A673 (cell line): ENCODE measurements around the gene AP4S1. TPM values are rescaled to one million over a fixed set of nuclear protein-coding genes. Genes with fewer than 3 reads are reported as not detected.

Experiments
- BruUV-seq: library from RNA; stranded (reverse); fragments of 400-500 nt; replicated peaks from 2 replicates; lab custom pipeline; 2021; lab: Mats Ljungman, UMichigan
- CTCF ChIA-PET: fragments of 300-600 bp; sonication (Branson Sonifier 250); formaldehyde crosslinking; loops from one replicate; lab custom pipeline; 2022; ENCODE audit warnings: antibody characterized with exemption; lab: Charles Lee
- POLR2A ChIA-PET: fragments of 300-600 bp; sonication (Branson Sonifier 250); formaldehyde crosslinking; loops from one replicate; lab custom pipeline; 2022; ENCODE audit warnings: antibody characterized with exemption; ENCODE audit not compliant: low non-redundant PET; lab: Charles Lee
- DNase-seq: peaks from one replicate; pipeline ENCODE4 v3.0.0-alpha.2; 2015; ENCODE audit warnings: low spot score
- H3K27ac ChIP-seq: fragments of 200-600 bp; sonication (generic); 2 replicates; pipeline ENCODE4 v1.5.1; 2016; ENCODE audit warnings: mixed run types, low read depth, mild to moderate bottlenecking, mixed read lengths, antibody characterized with exemption, low read length; ENCODE audit not compliant: poor library complexity, severe bottlenecking
- H3K27me3 ChIP-seq: fragments of 200-600 bp; sonication (generic); replicated peaks from 2 replicates; pipeline ENCODE4 v1.6.1; 2017; ENCODE audit warnings: mixed run types, low read depth, mild to moderate bottlenecking, mixed read lengths, antibody characterized with exemption, low read length; ENCODE audit not compliant: insufficient read depth, poor library complexity
- H3K36me3 ChIP-seq: fragments of 200-600 bp; sonication (generic); 2 replicates; pipeline ENCODE4 v1.6.1; 2016; ENCODE audit warnings: mixed run types, mild to moderate bottlenecking, mixed read lengths, antibody characterized with exemption, low read length; ENCODE audit not compliant: insufficient read depth, poor library complexity, severe bottlenecking
- H3K4me1 ChIP-seq: fragments of 200-600 bp; sonication (generic); 2 replicates; pipeline ENCODE4 v1.6.1; 2017; ENCODE audit warnings: mixed run types, mild to moderate bottlenecking, mixed read lengths, antibody characterized with exemption, low read length; ENCODE audit not compliant: insufficient read depth, poor library complexity, severe bottlenecking
- H3K4me3 ChIP-seq: fragments of 200-600 bp; sonication (generic); 2 replicates; pipeline ENCODE4 v1.5.1; 2016; ENCODE audit warnings: low read depth, mixed run types, mild to moderate bottlenecking, mixed read lengths, low read length; ENCODE audit not compliant: poor library complexity, severe bottlenecking
- H3K9me3 ChIP-seq: fragments of 200-600 bp; sonication (generic); 2 replicates; pipeline ENCODE4 v1.6.1; 2016; ENCODE audit warnings: mixed run types, low read depth, mild to moderate bottlenecking, mixed read lengths, antibody characterized with exemption, low read length; ENCODE audit not compliant: poor library complexity, severe bottlenecking
- EZH2 ChIP-seq: fragments of 200-600 bp; sonication (generic); IDR thresholded peaks from 2 replicates; pipeline ENCODE4 v1.6.1; 2017; ENCODE audit warnings: borderline replicate concordance, low read depth, mild to moderate bottlenecking, mixed read lengths, antibody characterized with exemption, low read length; ENCODE audit not compliant: poor library complexity, severe bottlenecking
- intact Hi-C: fragments of 100-400 bp; cut with micrococcal nuclease; formaldehyde crosslinking; loops from one replicate; pipeline ENCODE4 v1.10.0; 2022; ENCODE audit not compliant: unreplicated experiment
- total RNA-seq: library from RNA; stranded (reverse); gene quantifications from 2 replicates; pipeline ENCODE4 v1.2.3, GENCODE V29; 2021
- TF ChIP-seq, protein P1 (sequence below): fragments of 300-800, 200-600 bp; sonication (generic); conservative IDR thresholded peaks from 2 replicates; pipeline ENCODE4 v1.5.1; 2017; ENCODE audit warnings: low read depth, mild to moderate bottlenecking, antibody characterized with exemption, low read length, moderate library complexity, mixed read lengths

The AP4S1 gene
- total RNA-seq, 1 experiment from 2014 or later: 8.6 TPM

DNA sequence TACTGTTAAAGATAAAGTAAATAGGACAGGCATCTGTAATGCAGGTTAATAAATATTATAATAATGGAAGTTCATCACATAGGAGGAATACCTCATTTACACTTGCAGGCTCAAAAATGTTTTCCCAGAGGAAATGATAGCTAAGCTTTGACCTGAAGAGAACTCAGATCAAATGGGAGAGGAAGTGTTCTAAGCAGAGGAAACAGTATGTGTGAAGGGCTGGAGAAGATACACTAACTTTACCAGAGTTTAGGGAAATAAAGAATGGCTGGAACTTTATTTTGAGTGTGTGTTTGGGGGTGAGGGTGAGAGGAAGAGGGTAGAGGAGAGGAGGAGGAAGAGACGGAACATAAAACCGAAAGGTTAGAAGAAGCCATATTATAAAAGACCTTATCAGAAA lies 34.0 kb upstream of the AP4S1 start:
- POLR2A ChIA-PET: no interaction called here
- peaks cover 35% of the 10 kb centered on the region for H3K4me1 ChIP-seq

DNA sequence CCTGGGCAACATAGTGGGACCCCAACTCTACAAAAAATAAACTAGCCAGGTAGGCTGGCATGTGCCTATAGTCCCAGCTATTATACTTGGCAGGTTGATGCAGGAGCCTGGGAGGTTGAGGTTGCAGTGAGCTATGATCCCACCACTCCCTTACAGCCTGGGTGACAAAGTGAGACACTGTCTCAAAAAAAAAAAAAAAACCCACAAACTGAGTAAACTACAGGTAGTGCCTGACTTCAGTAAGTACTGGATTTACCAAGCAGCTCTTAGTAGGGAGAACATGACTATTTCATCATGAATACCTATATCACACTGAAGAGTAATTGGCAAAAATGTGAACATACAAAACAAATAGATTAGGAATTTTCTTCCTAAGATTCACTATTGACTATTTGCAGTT lies 32.4 kb upstream of the AP4S1 start:
- Histone ChIP-seq H3K4me1 (peaks cover 35% of the 10 kb centered on the region), H3K36me3 (no peaks in the 10 kb centered on the region), H3K4me3 (no peak overlapping the region), H3K27ac (no peak overlapping the region), H3K27me3 (no peaks in the 10 kb centered on the region), H3K9me3 (peaks cover 3% of the 10 kb centered on the region)
- TF ChIP-seq EZH2: no peak
- TF ChIP-seq, protein P1, sequence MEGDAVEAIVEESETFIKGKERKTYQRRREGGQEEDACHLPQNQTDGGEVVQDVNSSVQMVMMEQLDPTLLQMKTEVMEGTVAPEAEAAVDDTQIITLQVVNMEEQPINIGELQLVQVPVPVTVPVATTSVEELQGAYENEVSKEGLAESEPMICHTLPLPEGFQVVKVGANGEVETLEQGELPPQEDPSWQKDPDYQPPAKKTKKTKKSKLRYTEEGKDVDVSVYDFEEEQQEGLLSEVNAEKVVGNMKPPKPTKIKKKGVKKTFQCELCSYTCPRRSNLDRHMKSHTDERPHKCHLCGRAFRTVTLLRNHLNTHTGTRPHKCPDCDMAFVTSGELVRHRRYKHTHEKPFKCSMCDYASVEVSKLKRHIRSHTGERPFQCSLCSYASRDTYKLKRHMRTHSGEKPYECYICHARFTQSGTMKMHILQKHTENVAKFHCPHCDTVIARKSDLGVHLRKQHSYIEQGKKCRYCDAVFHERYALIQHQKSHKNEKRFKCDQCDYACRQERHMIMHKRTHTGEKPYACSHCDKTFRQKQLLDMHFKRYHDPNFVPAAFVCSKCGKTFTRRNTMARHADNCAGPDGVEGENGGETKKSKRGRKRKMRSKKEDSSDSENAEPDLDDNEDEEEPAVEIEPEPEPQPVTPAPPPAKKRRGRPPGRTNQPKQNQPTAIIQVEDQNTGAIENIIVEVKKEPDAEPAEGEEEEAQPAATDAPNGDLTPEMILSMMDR: no peak
- BruUV-seq: no TSS peak
- intact Hi-C loops: no loop called here
- CTCF ChIA-PET: no interaction called here
- DNase-seq: no peak
- POLR2A ChIA-PET: no interaction called here

More for the DNA sequence above, 34.0 kb upstream of the AP4S1 start:
- Histone ChIP-seq H3K36me3 (no peaks in the 10 kb centered on the region), H3K27ac (no peak overlapping the region), H3K9me3 (no peaks in the 10 kb centered on the region), H3K4me3 (no peak overlapping the region), H3K27me3 (no peaks in the 10 kb centered on the region)
- intact Hi-C loops: no loop called here
- no peak for DNase-seq
- CTCF ChIA-PET: no interaction called here
- no peak for TF ChIP-seq EZH2
- TF ChIP-seq, protein P1: no peak
- no TSS peak for BruUV-seq

DNA sequence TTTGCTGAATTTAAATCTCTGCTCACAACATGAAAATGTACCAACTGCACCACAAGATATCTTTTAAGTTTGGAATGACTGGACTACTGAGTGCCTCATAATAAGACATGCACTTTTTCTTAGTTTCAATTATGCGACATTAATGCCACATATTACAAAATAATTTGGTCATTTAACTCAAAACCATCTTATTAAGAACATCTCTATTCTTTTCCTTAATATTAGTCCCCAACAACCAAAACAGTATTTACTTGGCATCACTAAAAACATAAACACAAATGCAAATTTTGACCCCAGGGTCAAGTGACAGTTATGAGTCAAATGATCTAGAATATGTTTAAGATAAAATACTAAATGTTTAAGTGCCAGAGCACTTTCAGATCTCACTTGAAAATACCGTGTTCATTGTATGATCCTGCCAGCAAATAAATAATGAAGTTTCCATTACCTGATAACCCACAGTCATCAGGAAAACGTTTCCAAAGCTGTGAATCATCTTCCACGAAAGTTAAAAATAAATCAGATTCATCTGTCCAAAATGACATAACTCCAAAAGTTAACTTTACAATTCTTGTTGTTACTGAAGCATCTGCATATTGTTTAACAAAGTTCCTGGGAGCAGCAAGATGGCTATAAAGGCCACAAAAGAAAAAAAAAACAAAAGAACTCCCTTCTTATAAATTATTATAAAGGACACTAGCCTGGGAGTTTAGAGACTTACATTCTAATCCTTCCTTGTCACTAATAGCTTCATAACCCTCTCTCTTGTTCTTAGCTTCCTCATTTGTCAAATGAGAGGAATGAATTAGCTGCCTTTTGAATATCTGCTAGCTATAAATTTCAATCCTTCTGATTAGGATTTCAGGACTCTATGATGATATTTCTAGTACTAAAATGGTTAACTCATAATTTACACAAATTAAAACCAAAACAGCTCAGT lies 30.5 kb upstream of the AP4S1 start:
- no peak for DNase-seq
- H3K27me3 ChIP-seq: no peaks in the 10 kb centered on the region
- intact Hi-C loops: no loop called here
- peaks cover 27% of the 10 kb centered on the region for H3K4me1 ChIP-seq
- H3K9me3 ChIP-seq: peaks cover 22% of the 10 kb centered on the region
- BruUV-seq: no TSS peak
- ChIA-PET CTCF (no interaction called here), POLR2A (interaction anchor here (0.7 kb wide), 1 partner anchor 12 kb away, joined by 7 read pairs; no protein-coding TSS in a partner anchor)
- TF ChIP-seq, protein P1: no peak
- no peak for TF ChIP-seq EZH2
- no peak overlapping the region for H3K4me3 ChIP-seq
- H3K36me3 ChIP-seq: no peaks in the 10 kb centered on the region
- no peak overlapping the region for H3K27ac ChIP-seq
